ENCODE data around the gene PRKG1.
A peak's percentile ranks its signal among the peaks of the same experiment; 100 is the strongest.

Gene PRKG1

DNA sequence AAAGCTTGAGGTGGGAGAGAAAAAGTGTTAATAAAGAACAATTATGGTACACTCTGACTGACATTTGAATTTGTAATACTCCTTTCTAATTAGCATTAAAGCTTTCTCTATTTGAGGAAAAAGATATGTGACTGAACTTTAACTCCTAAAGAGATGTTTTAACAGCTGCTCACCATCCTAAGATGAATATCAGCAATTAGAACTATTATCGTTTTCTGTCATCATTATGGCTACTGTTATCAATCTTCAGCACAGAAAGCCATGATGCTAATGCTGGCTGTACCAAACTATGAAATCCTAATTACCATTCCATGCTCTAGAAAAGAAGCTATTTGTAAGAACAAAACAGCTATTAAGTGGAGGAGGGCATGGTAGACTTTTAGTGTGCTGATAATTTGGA lies 853.9 kb downstream of the PRKG1 start:
- TF ChIP-seq POLR2A (IDR thresholded peaks at IDR 0.05; ENCODE audit: low read depth, low read length) (no peak), POLR2AphosphoS5 (IDR thresholded peaks at IDR 0.05; ENCODE audit: low read depth, low read length) (no peak), TAF1 (IDR thresholded peaks at IDR 0.05; ENCODE audit: borderline replicate concordance, low read depth, low read length) (no peak)
- FAIRE-seq (no peak), DNase-seq (ENCODE audit: insufficient read length) (no peak)

DNA sequence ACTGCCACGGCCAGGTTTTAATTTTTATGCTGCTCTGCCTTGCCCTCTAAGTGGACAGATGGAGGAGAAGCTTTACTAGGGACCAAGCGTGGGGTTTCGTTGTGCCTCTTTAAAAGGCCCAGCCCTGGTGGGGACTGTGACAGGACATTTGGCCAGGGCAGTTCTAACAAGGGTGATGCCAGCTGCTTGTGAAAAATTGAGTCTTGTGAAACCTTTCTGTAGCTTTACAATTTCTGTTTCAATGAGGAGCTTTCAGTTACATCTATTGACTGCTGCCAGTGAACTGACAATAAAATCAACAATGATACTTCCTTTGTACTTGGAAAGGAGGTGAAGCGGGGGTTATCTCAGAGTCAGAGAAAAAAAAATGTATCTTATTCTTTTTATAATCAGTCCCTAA lies 858.2 kb downstream of the PRKG1 start:
- FAIRE-seq (no peak), DNase-seq (ENCODE audit: insufficient read length) (no peak)
- TF ChIP-seq TAF1 (IDR thresholded peaks at IDR 0.05; ENCODE audit: borderline replicate concordance, low read depth, low read length) (no peak), POLR2AphosphoS5 (IDR thresholded peaks at IDR 0.05; ENCODE audit: low read depth, low read length) (no peak), POLR2A (IDR thresholded peaks at IDR 0.05; ENCODE audit: low read depth, low read length) (no peak)

DNA sequence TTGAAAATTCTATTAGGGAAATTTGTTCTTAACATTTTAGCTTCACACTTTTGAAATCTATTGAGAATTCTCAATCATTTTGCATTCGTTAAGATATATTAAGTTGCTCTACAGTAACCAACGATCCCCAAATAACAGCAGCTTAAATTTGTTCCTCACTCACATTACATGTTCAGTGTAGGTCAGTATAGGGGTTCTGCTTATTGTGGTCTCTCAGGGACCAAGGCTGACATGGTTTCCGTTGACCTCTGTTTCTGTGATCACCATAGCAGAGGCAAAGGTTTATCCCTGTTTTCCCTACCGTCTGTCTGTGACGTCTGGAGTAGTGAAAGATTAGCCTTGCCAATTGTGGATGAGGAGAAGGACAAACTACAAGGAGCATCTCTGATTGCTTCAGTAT lies 860.1 kb downstream of the PRKG1 start:
- FAIRE-seq (no peak), DNase-seq (ENCODE audit: insufficient read length) (no peak)
- TF ChIP-seq TAF1 (IDR thresholded peaks at IDR 0.05; ENCODE audit: borderline replicate concordance, low read depth, low read length) (no peak), POLR2AphosphoS5 (IDR thresholded peaks at IDR 0.05; ENCODE audit: low read depth, low read length) (no peak), POLR2A (IDR thresholded peaks at IDR 0.05; ENCODE audit: low read depth, low read length) (no peak)

DNA sequence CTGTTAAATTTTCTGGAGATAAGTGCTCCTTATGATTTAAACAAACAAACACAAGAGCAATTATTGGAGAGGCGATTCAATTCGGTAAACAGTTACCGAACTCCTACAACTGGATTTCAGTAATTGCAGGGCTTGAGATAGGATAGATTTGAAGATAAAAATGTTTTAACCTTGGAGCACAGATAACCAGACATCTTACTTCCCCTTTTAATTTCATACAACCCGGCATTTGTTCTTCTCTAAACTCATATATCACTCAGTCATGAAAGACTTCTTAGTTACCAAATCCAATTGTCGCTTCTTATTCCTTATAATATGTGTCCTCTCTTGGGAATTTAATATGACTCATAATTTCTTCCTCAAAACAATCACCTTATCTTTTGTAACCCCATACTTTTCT lies 861.1 kb downstream of the PRKG1 start:
- FAIRE-seq: no peak
- TF ChIP-seq TAF1 (IDR thresholded peaks at IDR 0.05; ENCODE audit: borderline replicate concordance, low read depth, low read length): no peak
- TF ChIP-seq POLR2A (IDR thresholded peaks at IDR 0.05; ENCODE audit: low read depth, low read length): no peak
- no peak for TF ChIP-seq POLR2AphosphoS5 (IDR thresholded peaks at IDR 0.05; ENCODE audit: low read depth, low read length)
- DNase-seq (ENCODE audit: insufficient read length): no peak

DNA sequence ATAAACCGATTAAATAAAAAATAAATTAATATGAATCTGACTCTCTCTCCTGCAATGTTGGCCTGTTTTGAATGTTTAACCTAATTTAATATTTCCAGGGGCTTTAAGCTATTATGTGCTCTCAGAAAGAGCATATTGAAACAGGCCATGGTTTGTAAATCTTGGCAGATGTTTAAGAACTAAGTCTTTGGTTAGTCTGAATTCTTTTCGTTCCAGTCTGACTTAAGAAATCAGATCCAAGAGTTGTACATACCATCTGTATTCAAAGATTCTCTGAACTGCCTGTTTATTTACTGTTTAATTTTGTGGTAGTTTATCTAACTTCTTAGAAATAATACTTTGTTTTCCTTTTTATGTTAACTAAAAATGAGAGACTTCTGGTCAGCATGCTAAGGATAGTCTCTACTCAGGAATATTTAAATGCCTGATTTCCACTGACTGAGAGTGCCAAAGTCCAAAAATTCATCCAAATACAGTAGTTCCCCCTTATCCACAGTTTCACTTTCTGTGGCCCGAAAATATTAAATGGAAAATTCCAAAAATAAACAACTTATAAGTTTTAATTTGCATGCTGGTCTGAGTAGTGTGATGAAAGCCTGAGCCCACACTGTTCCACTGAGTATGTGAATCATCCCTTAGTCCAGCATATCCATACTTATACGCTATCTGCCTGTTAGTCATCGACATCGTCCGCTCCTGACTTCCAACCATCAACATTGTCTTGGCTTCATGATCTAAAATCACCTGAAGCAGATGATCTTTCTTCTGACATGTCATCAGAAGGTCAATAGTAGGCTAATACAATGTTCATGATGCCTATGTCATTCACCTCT lies 863.2 kb downstream of the PRKG1 start:
- DNase-seq (ENCODE audit: insufficient read length): no peak
- FAIRE-seq: no peak
- TF ChIP-seq POLR2A (IDR thresholded peaks at IDR 0.05; ENCODE audit: low read depth, low read length) (no peak), TAF1 (IDR thresholded peaks at IDR 0.05; ENCODE audit: borderline replicate concordance, low read depth, low read length) (no peak), POLR2AphosphoS5 (IDR thresholded peaks at IDR 0.05; ENCODE audit: low read depth, low read length) (no peak)

DNA sequence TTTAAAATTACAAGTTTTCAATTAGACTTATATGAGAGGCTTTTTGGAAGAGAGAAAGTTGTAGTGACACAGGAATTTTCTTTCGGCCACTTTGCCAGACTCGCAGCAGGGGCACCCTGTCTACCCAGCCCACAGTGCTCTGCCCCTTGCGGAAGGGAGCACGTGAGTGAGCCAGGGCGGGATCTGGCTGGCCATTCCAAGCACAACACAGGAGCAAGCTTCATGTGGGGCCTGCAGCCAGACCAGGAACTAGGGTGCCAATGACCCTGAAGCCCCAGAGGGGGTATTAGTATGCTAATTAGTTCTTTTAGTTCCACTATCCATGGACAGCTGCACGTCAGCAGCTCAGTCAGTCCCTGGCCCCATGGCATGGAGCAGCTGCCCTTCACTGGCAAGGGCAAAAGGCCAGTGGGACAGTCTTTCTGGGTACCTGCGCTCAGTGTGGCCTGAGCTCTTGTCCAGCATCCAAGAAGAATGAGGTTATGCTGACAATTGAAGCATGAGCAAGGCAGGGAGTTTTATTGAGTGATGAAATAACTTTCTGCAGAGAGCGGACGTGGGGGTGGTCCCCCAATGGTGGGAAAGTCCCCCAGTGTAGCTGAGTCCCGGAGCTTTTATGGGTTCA lies 876.2 kb downstream of the PRKG1 start:
- no peak for TF ChIP-seq TAF1 (IDR thresholded peaks at IDR 0.05; ENCODE audit: borderline replicate concordance, low read depth, low read length)
- no peak for TF ChIP-seq POLR2AphosphoS5 (IDR thresholded peaks at IDR 0.05; ENCODE audit: low read depth, low read length)
- no peak for TF ChIP-seq POLR2A (IDR thresholded peaks at IDR 0.05; ENCODE audit: low read depth, low read length)
- no peak for FAIRE-seq
- no peak for DNase-seq (ENCODE audit: insufficient read length)

DNA sequence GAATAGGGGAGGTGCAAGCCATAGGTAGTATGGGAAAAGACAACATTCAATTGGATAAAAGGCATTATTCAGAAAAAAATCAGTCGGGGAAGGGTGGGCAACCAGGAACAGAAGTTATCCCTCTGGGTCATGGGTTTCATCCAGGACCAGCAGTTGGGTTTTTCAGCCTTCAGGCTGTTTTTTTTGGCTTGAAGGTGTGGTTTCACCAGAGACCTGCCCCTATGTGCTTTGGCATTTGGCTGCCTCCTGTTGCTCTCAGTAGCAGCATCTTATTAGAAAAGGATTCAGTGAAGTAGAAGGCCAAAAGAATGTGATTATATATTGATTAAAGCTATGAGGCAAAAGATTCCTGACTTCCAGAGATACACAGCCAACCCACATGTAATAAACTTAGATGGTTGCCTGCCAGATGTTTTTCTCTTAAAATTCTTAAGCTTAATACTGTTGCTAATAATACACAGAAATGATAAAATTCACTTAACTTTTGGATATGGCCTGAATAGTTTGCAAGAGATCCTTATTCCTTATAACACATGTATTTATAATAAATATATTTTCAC lies 876.8 kb downstream of the PRKG1 start:
- no peak for DNase-seq (ENCODE audit: insufficient read length)
- TF ChIP-seq POLR2AphosphoS5 (IDR thresholded peaks at IDR 0.05; ENCODE audit: low read depth, low read length) (no peak), POLR2A (IDR thresholded peaks at IDR 0.05; ENCODE audit: low read depth, low read length) (no peak), TAF1 (IDR thresholded peaks at IDR 0.05; ENCODE audit: borderline replicate concordance, low read depth, low read length) (no peak)
- FAIRE-seq: no peak

DNA sequence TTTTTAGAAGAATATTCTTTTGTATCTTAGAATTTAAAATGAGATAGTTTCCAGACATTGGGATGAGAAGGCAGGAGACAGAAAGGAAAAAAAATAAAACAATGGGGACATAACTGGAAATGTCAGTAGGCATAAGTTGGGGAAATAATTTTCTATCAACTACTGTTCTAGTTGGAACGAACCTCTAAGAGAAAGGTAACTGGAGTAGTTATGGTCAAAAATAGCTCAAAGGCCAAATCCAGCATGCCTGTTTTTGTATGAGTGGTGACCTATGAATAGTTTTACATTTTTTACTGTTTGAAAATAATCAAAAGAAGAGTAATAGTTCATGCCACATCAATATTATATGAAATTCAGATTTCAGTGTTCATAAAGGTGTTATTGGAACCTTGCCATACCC lies 877.3 kb downstream of the PRKG1 start:
- no peak for DNase-seq (ENCODE audit: insufficient read length)
- no peak for FAIRE-seq
- no peak for TF ChIP-seq TAF1 (IDR thresholded peaks at IDR 0.05; ENCODE audit: borderline replicate concordance, low read depth, low read length)

DNA sequence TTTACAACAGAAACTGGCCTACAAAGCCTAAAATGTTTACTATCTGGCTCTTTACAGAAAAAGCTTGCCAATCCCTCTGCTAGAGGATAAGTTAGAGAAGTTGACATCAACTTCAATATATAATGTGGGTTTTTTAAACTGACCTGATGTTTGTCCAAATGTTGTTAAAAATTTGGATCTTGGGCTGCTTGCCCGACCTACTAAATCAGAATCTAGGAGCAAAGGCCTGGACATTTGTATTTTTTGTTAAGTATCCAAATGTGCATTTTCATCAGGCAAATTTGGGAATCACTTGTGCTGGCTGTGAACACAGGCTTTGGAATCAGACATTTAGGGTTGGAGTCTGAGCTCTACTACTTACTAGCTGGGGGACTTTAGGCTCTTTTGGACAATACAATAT lies 877.8 kb downstream of the PRKG1 start:
- TF ChIP-seq TAF1 (IDR thresholded peaks at IDR 0.05; ENCODE audit: borderline replicate concordance, low read depth, low read length): no peak
- no peak for TF ChIP-seq POLR2A (IDR thresholded peaks at IDR 0.05; ENCODE audit: low read depth, low read length)
- DNase-seq (ENCODE audit: insufficient read length) (no peak), FAIRE-seq (no peak)

DNA sequence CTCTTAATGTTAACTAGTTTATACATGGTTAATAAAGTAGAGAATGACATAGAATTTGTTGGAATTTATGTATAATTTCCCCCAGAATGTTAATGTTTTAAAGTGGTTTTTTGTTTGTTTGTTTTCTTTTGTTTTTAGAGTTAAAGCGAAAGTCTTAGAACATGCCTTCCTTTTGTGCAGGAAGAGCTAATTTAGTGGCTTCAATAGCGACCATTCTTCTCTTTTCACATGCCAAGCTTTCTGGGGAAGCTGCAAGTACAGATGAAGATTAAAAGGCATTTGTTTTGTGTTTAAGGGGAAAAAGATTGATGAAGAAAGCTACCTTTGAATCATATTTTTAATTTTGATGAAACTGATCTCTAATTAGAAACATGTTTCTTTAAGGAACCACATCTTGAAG lies 881.4 kb downstream of the PRKG1 start:
- TF ChIP-seq POLR2A (IDR thresholded peaks at IDR 0.05; ENCODE audit: low read depth, low read length) (no peak), POLR2AphosphoS5 (IDR thresholded peaks at IDR 0.05; ENCODE audit: low read depth, low read length) (no peak), TAF1 (IDR thresholded peaks at IDR 0.05; ENCODE audit: borderline replicate concordance, low read depth, low read length) (no peak)
- DNase-seq (ENCODE audit: insufficient read length) (no peak), FAIRE-seq (no peak)

DNA sequence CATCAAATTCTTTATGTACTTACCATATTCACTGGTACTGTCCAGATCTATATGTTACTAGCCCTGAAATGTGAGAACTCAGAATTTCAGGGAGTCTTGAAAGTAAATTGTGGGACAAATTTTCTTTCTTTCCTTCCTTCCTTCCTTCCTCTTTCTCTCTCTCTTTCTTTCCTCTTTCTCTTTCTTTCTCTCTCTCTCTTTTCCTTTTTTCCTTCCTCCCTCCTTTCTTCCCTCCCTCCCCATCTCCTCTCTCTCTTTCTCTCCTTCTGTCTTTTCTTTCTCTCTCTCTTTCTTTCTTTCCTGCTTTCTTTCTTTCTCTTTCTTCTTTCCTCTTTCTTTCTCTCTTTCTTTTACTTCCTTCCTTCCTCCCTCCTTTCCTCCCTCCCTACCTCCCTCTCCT lies 882.5 kb downstream of the PRKG1 start:
- TF ChIP-seq POLR2A (IDR thresholded peaks at IDR 0.05; ENCODE audit: low read depth, low read length) (no peak), TAF1 (IDR thresholded peaks at IDR 0.05; ENCODE audit: borderline replicate concordance, low read depth, low read length) (no peak), POLR2AphosphoS5 (IDR thresholded peaks at IDR 0.05; ENCODE audit: low read depth, low read length) (no peak)
- FAIRE-seq (no peak), DNase-seq (ENCODE audit: insufficient read length) (no peak)

DNA sequence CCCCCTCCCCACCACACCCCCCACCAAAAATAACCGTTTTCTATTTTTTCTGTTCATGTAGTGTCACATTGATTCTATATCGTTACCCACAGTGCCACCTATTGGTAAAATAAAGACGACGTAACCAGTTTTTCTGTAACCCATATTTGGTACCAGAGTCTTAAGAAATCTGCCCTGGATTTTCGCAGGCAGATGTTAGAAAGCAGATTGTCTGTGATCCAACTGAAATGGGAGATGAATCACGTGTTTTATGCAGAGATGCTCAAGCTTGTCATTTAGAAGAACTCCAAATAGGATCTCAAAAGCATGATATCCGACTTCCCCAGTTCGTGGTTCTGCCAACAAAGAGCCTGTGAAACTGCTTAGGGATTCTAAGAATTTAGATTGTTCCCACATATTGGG lies 886.2 kb downstream of the PRKG1 start:
- DNase-seq (ENCODE audit: insufficient read length) (no peak), FAIRE-seq (peak; percentile 85)
- TF ChIP-seq POLR2A (IDR thresholded peaks at IDR 0.05; ENCODE audit: low read depth, low read length) (no peak), POLR2AphosphoS5 (IDR thresholded peaks at IDR 0.05; ENCODE audit: low read depth, low read length) (no peak), TAF1 (IDR thresholded peaks at IDR 0.05; ENCODE audit: borderline replicate concordance, low read depth, low read length) (no peak)
